ENCODE data around the gene VDR. TPM values are rescaled to one million over a fixed set of nuclear protein-coding genes. Genes with fewer than 3 reads are reported as not detected.
"Not testable (repeated sequence)": the region's sequence is repeated elsewhere in the genome, so short reads cannot be mapped to it uniquely, and the experiment has no call there.

Gene VDR
- total RNA-seq, 1 experiment from 2014 or later = 0.03 TPM

DNA sequence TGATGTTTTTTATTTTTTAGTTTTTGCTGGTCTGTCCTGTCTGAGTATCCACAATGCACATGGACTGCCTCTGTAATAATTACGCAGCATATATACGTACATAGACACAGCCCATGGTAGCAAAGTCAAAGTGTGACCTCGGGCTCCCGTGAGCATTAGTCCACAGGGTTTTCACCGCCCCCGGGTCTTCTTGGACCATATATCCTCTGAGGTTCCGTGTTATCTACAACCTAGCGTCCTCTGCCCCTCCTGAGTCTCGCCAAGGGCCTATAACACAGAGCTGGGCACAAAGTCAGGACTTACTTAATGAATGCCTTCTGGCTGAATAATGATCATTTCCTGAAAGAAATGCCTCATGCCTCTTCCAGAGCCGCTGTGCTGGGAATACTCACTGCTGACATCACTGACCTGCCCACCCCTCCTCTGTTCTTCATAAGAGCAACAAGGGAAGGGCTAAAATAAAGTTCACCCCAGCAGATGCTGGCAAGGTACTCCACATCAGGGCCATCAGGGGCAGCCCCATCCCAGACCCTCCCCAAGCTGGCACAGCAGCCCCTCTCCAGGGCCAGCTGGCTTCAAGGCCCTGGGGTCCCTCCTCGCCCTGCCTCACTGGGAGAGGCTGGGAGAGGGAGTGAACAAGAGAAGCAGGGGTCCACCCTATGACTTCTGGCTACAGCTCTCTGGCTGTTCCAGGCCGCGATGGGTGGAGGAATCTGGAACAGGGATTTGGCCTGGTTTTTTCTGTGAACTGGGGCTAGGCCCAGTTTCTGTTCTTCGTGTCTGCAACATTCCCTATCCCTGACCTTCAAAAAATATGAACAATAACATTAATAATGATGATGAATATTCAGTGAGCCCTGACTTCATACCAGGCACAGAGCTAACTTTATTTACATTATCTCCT is 93.0 kb downstream of the VDR start:
- no peak for DNase-seq
- no peaks in the 10 kb centered on the region for H3K27me3 ChIP-seq (ENCODE audit: control insufficient read depth, insufficient read depth, low read length)
- no peak overlapping the region for H3K4me3 ChIP-seq (ENCODE audit: insufficient read depth, low read depth, low read length)
- no peaks in the 10 kb centered on the region; the same call in 1 of the 2 replicates for H3K36me3 ChIP-seq (replicated peaks; ENCODE audit: control insufficient read depth, insufficient read depth, low read length)

DNA sequence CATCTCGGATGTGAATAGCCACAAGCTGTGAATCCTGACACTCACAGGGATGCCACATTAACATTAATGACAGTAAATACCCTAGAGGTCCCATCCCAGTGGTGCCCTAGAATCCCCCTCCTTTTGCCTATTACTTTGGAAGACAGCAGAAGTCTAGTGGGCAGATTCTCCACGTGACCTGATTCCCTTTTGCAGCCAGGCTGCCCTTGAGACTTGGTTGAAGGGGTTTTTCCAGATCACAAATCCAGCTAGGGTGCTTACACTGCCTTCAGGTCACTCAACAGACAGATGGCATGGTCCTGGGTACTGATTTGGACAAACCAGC is 93.8 kb downstream of the VDR start:
- H3K36me3 ChIP-seq (replicated peaks; ENCODE audit: control insufficient read depth, insufficient read depth, low read length) = no peaks in the 10 kb centered on the region; the same call in 1 of the 2 replicates
- peak; percentile 63 for DNase-seq
- no peaks in the 10 kb centered on the region for H3K27me3 ChIP-seq (ENCODE audit: control insufficient read depth, insufficient read depth, low read length)
- H3K4me3 ChIP-seq (ENCODE audit: insufficient read depth, low read depth, low read length) = no peak overlapping the region

GRCh38 chr12:47809518-47809917 is 95.3 kb downstream of the VDR start:
- H3K4me3 ChIP-seq (ENCODE audit: insufficient read depth, low read depth, low read length); H3K36me3 ChIP-seq (replicated peaks; ENCODE audit: control insufficient read depth, insufficient read depth, low read length); H3K27me3 ChIP-seq (ENCODE audit: control insufficient read depth, insufficient read depth, low read length); DNase-seq: not testable (repeated sequence)

DNA sequence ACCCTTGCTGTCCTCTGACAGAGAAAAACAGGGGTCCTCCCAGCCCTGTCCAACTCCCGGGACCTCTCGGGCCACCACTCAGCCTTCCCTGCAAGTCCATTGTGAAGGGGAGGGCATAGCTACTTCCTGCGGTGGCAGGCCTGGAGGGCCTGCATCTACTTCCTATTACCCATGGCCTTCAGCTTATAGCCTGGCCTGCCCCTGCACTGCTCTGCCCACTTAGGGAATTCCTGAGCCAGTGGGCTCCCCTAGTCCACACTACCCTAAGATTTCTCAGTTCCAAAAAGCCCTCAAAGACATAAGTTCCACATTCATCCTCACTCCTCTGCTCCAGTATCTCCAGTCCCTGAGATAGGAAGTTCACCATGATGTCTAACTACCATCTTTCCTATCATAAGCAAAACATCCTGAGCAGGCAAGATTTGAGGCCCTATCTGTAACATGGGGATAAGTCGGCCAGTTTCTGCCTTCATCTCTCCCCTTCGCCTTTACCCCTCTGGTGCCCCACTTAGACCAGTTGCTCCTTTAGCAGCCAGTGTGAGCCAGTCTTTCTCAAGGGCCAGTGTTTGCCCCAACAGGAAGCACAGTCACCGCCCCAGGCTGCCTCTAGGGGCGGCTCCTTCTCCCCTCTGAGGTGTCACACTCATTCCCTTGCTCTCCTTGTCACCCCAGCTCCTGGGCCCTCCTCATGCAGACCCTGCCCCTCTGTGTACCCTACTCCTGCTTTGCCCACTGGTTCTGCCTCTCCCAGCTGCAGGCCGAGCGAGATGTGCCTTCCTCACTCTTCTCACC is 96.0 kb downstream of the VDR start:
- Histone ChIP-seq H3K27me3 (ENCODE audit: control insufficient read depth, insufficient read depth, low read length) (no peaks in the 10 kb centered on the region), H3K36me3 (replicated peaks; ENCODE audit: control insufficient read depth, insufficient read depth, low read length) (peaks cover 1% of the 10 kb centered on the region), H3K4me3 (ENCODE audit: insufficient read depth, low read depth, low read length) (no peak overlapping the region)
- DNase-seq = peak; percentile 67

DNA sequence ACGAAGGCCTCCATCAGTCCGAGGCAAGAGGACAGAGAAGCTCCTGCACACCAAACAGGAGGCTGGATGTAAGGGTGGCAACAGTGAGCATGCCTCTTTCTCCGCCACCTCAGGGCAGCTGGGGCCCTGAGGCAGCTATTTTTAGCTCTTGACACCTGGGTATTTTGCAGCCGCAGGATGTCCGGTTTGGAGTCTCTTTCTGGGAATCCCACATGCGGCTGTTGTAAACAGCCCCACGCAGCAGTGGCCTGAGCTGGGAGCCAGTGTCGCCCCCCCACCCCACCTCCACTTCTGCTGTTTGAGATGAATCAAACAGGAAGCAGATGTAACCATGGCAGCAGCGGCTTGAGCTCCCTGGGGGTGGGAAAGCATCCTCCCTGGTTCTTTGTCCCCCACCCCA is 96.7 kb downstream of the VDR start:
- no peak overlapping the region for H3K4me3 ChIP-seq (ENCODE audit: insufficient read depth, low read depth, low read length)
- peaks cover 1% of the 10 kb centered on the region for H3K36me3 ChIP-seq (replicated peaks; ENCODE audit: control insufficient read depth, insufficient read depth, low read length)
- no peaks in the 10 kb centered on the region for H3K27me3 ChIP-seq (ENCODE audit: control insufficient read depth, insufficient read depth, low read length)
- peak; percentile 65 for DNase-seq

DNA sequence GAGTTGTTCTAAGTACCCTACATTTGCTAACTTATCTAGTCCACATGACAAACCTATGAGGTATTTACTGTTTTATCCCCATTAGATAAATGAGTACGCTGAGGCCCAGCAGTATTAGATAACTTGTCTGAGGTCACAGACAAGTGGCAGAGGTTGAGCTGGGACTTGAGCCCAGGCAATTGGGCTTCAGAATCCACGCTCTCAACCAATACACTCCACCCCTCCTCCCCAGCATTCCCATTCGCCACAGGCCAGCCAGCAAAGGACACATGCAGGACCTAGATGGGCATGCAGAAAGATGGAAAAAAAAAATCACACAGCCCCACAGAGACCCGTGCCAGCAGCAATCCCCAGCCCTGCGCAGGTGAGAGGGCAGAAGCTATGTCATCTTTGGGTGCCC is 97.5 kb downstream of the VDR start:
- Histone ChIP-seq H3K36me3 (replicated peaks; ENCODE audit: control insufficient read depth, insufficient read depth, low read length) (peaks cover 1% of the 10 kb centered on the region), H3K27me3 (ENCODE audit: control insufficient read depth, insufficient read depth, low read length) (no peaks in the 10 kb centered on the region), H3K4me3 (ENCODE audit: insufficient read depth, low read depth, low read length) (no peak overlapping the region)
- DNase-seq = no peak

- H3K36me3 ChIP-seq (replicated peaks; ENCODE audit: control insufficient read depth, insufficient read depth, low read length) = peaks cover 1% of the 10 kb centered on the region
- no peaks in the 10 kb centered on the region for H3K27me3 ChIP-seq (ENCODE audit: control insufficient read depth, insufficient read depth, low read length)
- no peak overlapping the region for H3K4me3 ChIP-seq (ENCODE audit: insufficient read depth, low read depth, low read length)
- no peak for DNase-seq
These were observed 99.4 kb downstream of the VDR start for GRCh38 chr12:47805417-47805816.

- peaks cover 1% of the 10 kb centered on the region for H3K36me3 ChIP-seq (replicated peaks; ENCODE audit: control insufficient read depth, insufficient read depth, low read length)
- no peak overlapping the region for H3K4me3 ChIP-seq (ENCODE audit: insufficient read depth, low read depth, low read length)
- DNase-seq = no peak
- no peaks in the 10 kb centered on the region for H3K27me3 ChIP-seq (ENCODE audit: control insufficient read depth, insufficient read depth, low read length)
These were observed 100.6 kb downstream of the VDR start for GRCh38 chr12:47804171-47804570.

DNA sequence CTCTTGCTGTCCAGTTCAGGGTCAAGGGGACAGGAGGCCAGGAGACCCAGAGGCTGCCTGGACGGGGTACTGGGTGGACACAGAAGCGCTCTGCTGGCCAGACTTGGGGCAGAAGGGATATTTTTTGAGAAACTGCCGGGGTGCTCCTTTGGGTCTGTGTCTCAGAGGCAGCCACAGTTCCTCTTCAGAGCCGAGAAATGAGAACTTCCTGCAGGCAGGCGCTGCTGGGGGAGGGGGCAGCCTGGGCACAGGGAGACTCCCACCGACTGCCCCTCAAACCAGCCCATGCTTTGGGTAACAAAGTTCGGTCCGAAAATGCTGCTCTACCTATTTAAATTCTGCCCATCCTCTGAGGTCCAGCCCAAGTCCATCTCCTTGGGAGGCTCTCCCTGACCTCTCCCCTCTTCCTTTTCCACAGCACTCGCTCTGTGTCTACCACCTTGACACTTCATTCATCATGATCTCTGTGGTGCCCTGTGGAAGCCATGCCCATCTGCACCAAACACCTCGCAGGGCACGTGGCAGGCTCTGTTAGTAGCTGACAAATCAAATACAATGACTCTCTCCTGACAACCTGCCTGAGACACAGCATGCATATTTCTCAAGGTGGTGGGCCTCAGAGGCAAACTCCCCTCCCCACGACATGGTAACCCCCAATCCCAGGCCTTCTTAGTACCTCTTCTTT is 101.5 kb downstream of the VDR start:
- Histone ChIP-seq H3K4me3 (ENCODE audit: insufficient read depth, low read depth, low read length) (no peak overlapping the region), H3K36me3 (replicated peaks; ENCODE audit: control insufficient read depth, insufficient read depth, low read length) (peaks cover 1% of the 10 kb centered on the region), H3K27me3 (ENCODE audit: control insufficient read depth, insufficient read depth, low read length) (no peaks in the 10 kb centered on the region)

GRCh38 chr12:47802312-47802711 is 102.5 kb downstream of the VDR start:
- peak; percentile 85 for DNase-seq
- Histone ChIP-seq H3K36me3 (replicated peaks; ENCODE audit: control insufficient read depth, insufficient read depth, low read length) (peaks cover 1% of the 10 kb centered on the region), H3K27me3 (ENCODE audit: control insufficient read depth, insufficient read depth, low read length) (no peaks in the 10 kb centered on the region)

More for the DNA sequence above, 101.5 kb downstream of the VDR start:
- DNase-seq = no peak

DNA sequence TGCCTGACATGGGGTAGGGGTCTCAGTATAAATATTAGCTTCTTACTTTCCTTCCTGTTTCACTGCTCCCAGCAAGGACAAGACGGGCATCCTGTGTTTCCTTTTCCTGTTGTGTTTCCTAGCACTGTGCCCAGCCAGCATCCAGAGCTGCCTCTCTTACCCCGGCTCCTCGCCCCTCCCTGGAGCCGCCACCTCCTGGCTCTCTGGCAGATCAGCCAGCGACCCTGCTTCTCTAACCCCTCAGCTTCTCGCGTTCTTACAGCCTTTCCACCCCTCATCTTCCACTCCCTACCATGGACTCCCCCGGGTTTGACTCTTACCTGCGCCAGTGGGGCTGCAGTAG is 102.9 kb downstream of the VDR start:
- DNase-seq = no peak
- H3K36me3 ChIP-seq (replicated peaks; ENCODE audit: control insufficient read depth, insufficient read depth, low read length) = peaks cover 1% of the 10 kb centered on the region
- no peaks in the 10 kb centered on the region for H3K27me3 ChIP-seq (ENCODE audit: control insufficient read depth, insufficient read depth, low read length)
- H3K4me3 ChIP-seq (ENCODE audit: insufficient read depth, low read depth, low read length) = no peak overlapping the region

More at GRCh38 chr12:47802312-47802711, 102.5 kb downstream of the VDR start:
- H3K4me3 ChIP-seq (ENCODE audit: insufficient read depth, low read depth, low read length) = no peak overlapping the region

DNA sequence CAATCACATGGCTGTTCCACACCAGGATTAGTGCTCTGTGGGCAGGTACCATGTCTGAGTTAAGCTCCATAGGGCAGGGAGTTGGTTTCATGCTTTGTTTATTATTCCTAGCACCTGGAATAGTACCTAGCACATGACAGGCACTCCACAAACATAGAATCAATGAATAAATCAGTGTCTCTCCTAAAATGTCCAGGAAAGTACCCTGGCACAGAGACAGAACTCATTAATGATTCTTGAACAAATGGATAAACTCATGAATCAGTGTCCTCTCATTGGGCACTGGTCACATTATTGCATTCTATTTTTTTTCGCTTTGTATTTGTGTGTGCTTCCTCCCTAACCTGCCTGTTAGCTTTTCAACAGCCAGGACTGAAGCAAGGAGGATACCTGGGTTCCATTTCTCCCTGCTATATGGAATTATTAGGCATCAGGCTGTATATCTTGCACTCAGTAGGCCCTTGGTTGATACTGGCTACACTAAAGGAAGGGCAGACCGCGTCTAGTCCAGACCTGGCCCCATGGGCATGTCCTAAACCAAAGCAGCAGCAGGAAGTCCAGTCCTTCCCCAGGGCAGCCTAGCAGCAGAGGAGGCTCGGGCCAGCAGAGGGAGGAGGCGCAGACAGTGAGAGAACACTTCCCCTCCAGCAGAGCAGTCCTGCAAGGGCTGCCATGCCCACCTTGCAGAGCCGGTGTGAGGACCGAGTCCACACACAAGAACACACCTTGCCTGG is 103.5 kb downstream of the VDR start:
- H3K36me3 ChIP-seq (replicated peaks; ENCODE audit: control insufficient read depth, insufficient read depth, low read length) = peaks cover 4% of the 10 kb centered on the region
- DNase-seq = no peak
- H3K4me3 ChIP-seq (ENCODE audit: insufficient read depth, low read depth, low read length) = no peak overlapping the region
- H3K27me3 ChIP-seq (ENCODE audit: control insufficient read depth, insufficient read depth, low read length) = no peaks in the 10 kb centered on the region

DNA sequence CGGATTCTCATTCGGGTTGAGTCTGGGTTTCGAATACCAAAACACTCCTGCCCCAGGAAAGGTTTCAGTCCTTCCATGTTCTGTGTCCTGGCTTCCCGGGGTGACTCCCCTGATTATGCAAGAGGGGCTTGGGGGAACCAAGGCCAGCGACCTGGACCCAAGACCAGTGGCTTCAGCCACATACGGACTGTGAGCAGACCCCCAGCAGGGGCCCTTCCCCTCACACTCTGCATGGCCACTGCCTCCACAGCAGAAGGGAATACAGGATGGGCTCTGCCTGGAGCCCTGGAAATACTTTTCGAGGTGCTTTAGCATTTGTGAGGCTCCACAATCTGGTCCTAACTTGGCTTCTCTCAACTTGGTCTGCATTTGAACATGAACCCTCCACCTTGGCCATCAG is 104.2 kb downstream of the VDR start:
- no peaks in the 10 kb centered on the region for H3K27me3 ChIP-seq (ENCODE audit: control insufficient read depth, insufficient read depth, low read length)
- no peak overlapping the region for H3K4me3 ChIP-seq (ENCODE audit: insufficient read depth, low read depth, low read length)
- peaks cover 4% of the 10 kb centered on the region for H3K36me3 ChIP-seq (replicated peaks; ENCODE audit: control insufficient read depth, insufficient read depth, low read length)
- no peak for DNase-seq

DNA sequence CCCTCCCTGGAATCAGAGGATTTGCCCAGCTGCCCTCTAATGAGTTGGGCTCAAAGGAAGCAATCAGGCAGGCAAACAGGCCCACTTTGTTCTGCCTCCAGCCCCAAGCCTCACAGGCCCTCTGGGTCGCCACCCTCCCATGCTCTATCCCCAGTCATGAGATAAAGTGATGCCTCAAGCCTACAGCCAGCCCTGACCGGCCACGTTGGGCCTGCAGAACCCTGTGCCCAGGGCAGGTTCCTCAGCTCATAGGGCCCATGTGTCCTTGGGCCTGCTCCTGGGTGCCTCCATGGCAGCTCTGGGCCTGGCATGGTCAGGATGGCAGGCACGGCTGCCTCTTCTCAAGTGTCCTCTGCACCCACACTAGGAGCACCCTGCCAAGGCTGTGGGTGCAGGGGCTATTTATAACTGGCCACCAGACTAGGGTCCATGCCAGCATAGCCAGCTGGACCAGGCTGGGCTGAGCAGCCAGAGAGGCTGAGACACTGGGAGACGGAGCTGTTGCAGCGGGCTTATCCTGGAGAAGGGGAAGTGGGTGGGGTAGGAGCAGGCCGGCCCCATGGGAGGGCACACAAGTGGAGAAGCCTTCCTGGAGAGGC is 105.3 kb downstream of the VDR start:
- no peak for DNase-seq
- peaks cover 4% of the 10 kb centered on the region for H3K36me3 ChIP-seq (replicated peaks; ENCODE audit: control insufficient read depth, insufficient read depth, low read length)
- H3K27me3 ChIP-seq (ENCODE audit: control insufficient read depth, insufficient read depth, low read length) = no peaks in the 10 kb centered on the region
- no peak overlapping the region for H3K4me3 ChIP-seq (ENCODE audit: insufficient read depth, low read depth, low read length)

Measured in H7 (cell line).